GM12878 (cell line): ENCODE data around the gene CCNI. TPM values are rescaled to one million over a fixed set of nuclear protein-coding genes. Genes with fewer than 3 reads are reported as not detected.
A peak's percentile ranks its signal among the peaks of the same experiment; 100 is the strongest.

Experiments
- ATAC-seq: fragments of 200-7000 bp; cut with Tn5 transposase; 3 replicates; pipeline ENCODE4 v1.9.1; 2020; ENCODE audit warnings: mild to moderate bottlenecking, moderate library complexity
- BruUV-seq: library from RNA; stranded (reverse); fragments of 400-500 nt; replicated peaks from 2 replicates; lab custom pipeline; 2021; lab: Mats Ljungman, UMichigan
- CTCF ChIA-PET: fragments of 300-600 bp; sonication (Branson Sonifier 250); formaldehyde crosslinking; extraction: SDS; loops from one replicate; lab custom pipeline; 2021; ENCODE audit warnings: inconsistent platforms; lab: Yijun Ruan, JAX
- POLR2A ChIA-PET: fragments of 350-600 bp; formaldehyde crosslinking; extraction: SDS; loops from one replicate; lab custom pipeline; 2021; ENCODE audit warnings: inconsistent platforms; lab: Charles Lee
- RAD21 ChIA-PET: fragments of 300-600 bp; sonication (Branson Sonifier 250); formaldehyde crosslinking; loops from one replicate; lab custom pipeline; 2023; ENCODE audit warnings: antibody characterized with exemption; ENCODE audit not compliant: unreplicated experiment; lab: Charles Lee
- SMC1A ChIA-PET: fragments of 300-600 bp; sonication (Branson Sonifier 250); formaldehyde crosslinking; loops from one replicate; lab custom pipeline; 2023; ENCODE audit not compliant: unreplicated experiment, uncharacterized antibody; lab: Charles Lee
- DNase-seq: peaks from one replicate; pipeline ENCODE4 v3.0.0-alpha.2; 2011; ENCODE audit warnings: low read depth, low spot score
- FAIRE-seq: peaks from 3 replicates; lab custom pipeline; 2011; peaks lifted over from hg19 to GRCh38; lab: Jason Lieb, UNC
- H2AFZ ChIP-seq: 2 replicates; pipeline ENCODE4 v1.6.0; 2011; ENCODE audit warnings: low read depth, low read length, control low read depth; ENCODE audit not compliant: control insufficient read depth
- H3K27ac ChIP-seq: 2 replicates; pipeline ENCODE4 v1.5.1; 2011; ENCODE audit warnings: control low read depth; ENCODE audit not compliant: control insufficient read depth, insufficient read depth
- H3K27me3 ChIP-seq, 2 experiments: replicated peaks in 1 of 2; 2 replicates each; pipeline versions ENCODE4 v1.6.0 to v1.6.1; 2011; ENCODE audit warnings: low read length in 1 of 2; ENCODE audit not compliant: control insufficient read depth in 2 of 2, insufficient read depth in 2 of 2
- H3K36me3 ChIP-seq, 2 experiments: 2 replicates each; pipeline ENCODE4 v1.5.1; 2011; ENCODE audit warnings: low read length in 1 of 2; ENCODE audit not compliant: control insufficient read depth in 2 of 2, insufficient read depth in 2 of 2
- H3K4me1 ChIP-seq: 2 replicates; pipeline ENCODE4 v1.6.1; 2011; ENCODE audit warnings: mild to moderate bottlenecking, low read length, moderate library complexity, mixed read lengths; ENCODE audit not compliant: control insufficient read depth, insufficient read depth
- H3K4me2 ChIP-seq: 2 replicates; pipeline ENCODE4 v1.6.0; 2011; ENCODE audit warnings: control low read depth; ENCODE audit not compliant: control insufficient read depth, insufficient read depth
- H3K4me3 ChIP-seq: fragments of 200-600 bp; sonication (generic); 2 replicates; pipeline ENCODE4 v1.5.1; 2016
- H3K79me2 ChIP-seq: 2 replicates; pipeline ENCODE4 v1.6.0; 2011; ENCODE audit warnings: low read length; ENCODE audit not compliant: control insufficient read depth, insufficient read depth
- H3K9ac ChIP-seq: 2 replicates; pipeline ENCODE4 v1.8.0; 2011; ENCODE audit warnings: low read length, control low read depth, mixed read lengths; ENCODE audit not compliant: control insufficient read depth, insufficient read depth
- H3K9me3 ChIP-seq: replicated peaks from 3 replicates; pipeline ENCODE4 v1.5.1; 2011; ENCODE audit warnings: mild to moderate bottlenecking, low read length; ENCODE audit not compliant: control insufficient read depth, insufficient read depth
- H4K20me1 ChIP-seq: 2 replicates; pipeline ENCODE4 v1.6.0; 2011; ENCODE audit not compliant: control insufficient read depth, insufficient read depth
- BHLHE40 ChIP-seq, 2 experiments: fragments of 450-650 bp in 1 of 2; IDR thresholded peaks; 2 replicates each; pipeline ENCODE4 v1.6.1; 2011 to 2017; ENCODE audit warnings: low read depth in 2 of 2, borderline replicate concordance in 1 of 2, improper control_type of control experiment in 1 of 2, low read length in 1 of 2, mild to moderate bottlenecking in 1 of 2
- BMI1 ChIP-seq: fragments of 450-650 bp; IDR thresholded peaks from 2 replicates; pipeline ENCODE4 v1.6.1; 2016; ENCODE audit warnings: mild to moderate bottlenecking, moderate library complexity, borderline replicate concordance
- MTA3 ChIP-seq: IDR thresholded peaks from 2 replicates; pipeline ENCODE4 v1.6.1; 2012; ENCODE audit warnings: low read length, inconsistent platforms, borderline replicate concordance
- NFYA ChIP-seq: IDR thresholded peaks from 2 replicates; pipeline ENCODE4 v1.6.1; 2011; ENCODE audit warnings: low read depth, mild to moderate bottlenecking, low read length, improper control_type of control experiment, borderline replicate concordance
- PBX3 ChIP-seq: IDR thresholded peaks from 2 replicates; pipeline ENCODE4 v1.6.1; 2011; ENCODE audit warnings: mild to moderate bottlenecking, low read depth, low read length, moderate library complexity; ENCODE audit not compliant: insufficient replicate concordance
- PKNOX1 ChIP-seq: fragments of 450-650 bp; IDR thresholded peaks from 2 replicates; pipeline ENCODE4 v1.6.1; 2016; ENCODE audit warnings: mild to moderate bottlenecking
- SPI1 ChIP-seq: IDR thresholded peaks from 2 replicates; pipeline ENCODE4 v1.6.1; 2011; ENCODE audit warnings: low read depth, mild to moderate bottlenecking, low read length, moderate library complexity, borderline replicate concordance; ENCODE audit not compliant: insufficient read depth
- WGBS: methylation state at CpG from one replicate; pipeline ENCODE4 v1.1.6; 2016; ENCODE audit warnings: low lambda C conversion rate; ENCODE audit not compliant: insufficient replicate concordance, insufficient coverage; ENCODE audit errors: missing lambda C conversion rate; 5-methylcytosine and 5-hydroxymethylcytosine counted together
- in situ Hi-C: fragments of 300-500 bp; cut with MboI; formaldehyde crosslinking; loops from 9 replicates; pipeline ENCODE4 v1.14.3; 2018; ENCODE audit warnings: mixed read lengths
- intact Hi-C: fragments of 100-400 bp; cut with micrococcal nuclease; formaldehyde crosslinking; loops from one replicate; pipeline ENCODE4 v1.14.2; 2022; ENCODE audit not compliant: unreplicated experiment
- polyA plus RNA-seq, 11 experiments: library from polyadenylated mRNA; depleted of rRNA in 4 of 11; unstranded in 6 of 11; stranded (reverse) in 5 of 11; fragments of >200 nt; fragmentation: Nextera tagmentation in 4 of 11; fragmentation: Illumina TruSeq in 1 of 11; extraction: Ambion mirVana in 4 of 11; extraction: Trizol in 1 of 11; gene quantifications; 1 replicate in 1 of 11; 2 replicates in 10 of 11; pipeline versions ENCODE4 v1.2.1 to v1.2.3, GENCODE V29; 2011 to 2016; ENCODE audit warnings: inconsistent platforms in 2 of 11, missing spikeins in 2 of 11, low read depth in 1 of 11
- total RNA-seq, 4 experiments: library from RNA; depleted of rRNA in 3 of 4; stranded (reverse); fragments of >200 nt in 3 of 4; fragmentation: Illumina TruSeq in 1 of 4; extraction: Trizol in 1 of 4; gene quantifications; 2 replicates each; pipeline versions ENCODE4 v1.2.1 to v1.2.3, GENCODE V29; 2013 to 2021

The CCNI gene
- total and polyA plus RNA-seq, 10 of the 15 experiments (the other 5 are each of a cell fraction or from before 2014, with no cell fraction given) = 70.6 to 178 (median 105) TPM

GRCh38 chr4:77007358-77008230 lies 68.2 kb downstream of the CCNI start:
- Histone ChIP-seq H3K27me3 (no peaks in the 10 kb centered on the region), H3K4me3 (no peak overlapping the region), H3K9ac (no peak overlapping the region), H3K36me3 (peaks cover 4 to 27% of the 10 kb centered on the region in 2 experiments), H3K4me2 (no peak overlapping the region), H3K4me1 (peaks cover 13% of the 10 kb centered on the region), H2AFZ (no peak overlapping the region), H3K79me2 (no peaks in the 10 kb centered on the region), H3K27ac (peak overlapping the region; percentile 37; the same call in 1 of the 2 replicates), H4K20me1 (no peaks in the 10 kb centered on the region), H3K9me3 (no peaks in the 10 kb centered on the region)
- intact Hi-C loops = no loop called here
- ATAC-seq = peak; percentile 82
- no TSS peak for BruUV-seq
- TF ChIP-seq PBX3 (peak; percentile 69), BHLHE40 (IDR thresholded peaks at IDR 0.05; ENCODE audit: borderline replicate concordance in 1 of 2, low read depth in 2 of 2, low read length in 1 of 2) (no peak), SPI1 (peak; percentile 38; the same call in 1 of the 2 replicates), NFYA (no peak), MTA3 (no peak), BMI1 (no peak), PKNOX1 (peak; percentile 89)
- ChIA-PET CTCF (interaction anchor here (1.1 to 1.9 kb wide), 8 partner anchors 12 to 196 kb away, joined by 3 to 11 read pairs (median 4); no protein-coding TSS in a partner anchor), POLR2A (interaction anchor here (0.9 to 2.0 kb wide), 4 partner anchors 12 to 148 kb away, joined by 3 to 8 read pairs (median 4); no protein-coding TSS in a partner anchor), SMC1A (interaction anchor here (0.5 to 5.1 kb wide), 9 partner anchors 10 to 146 kb away, joined by 3 to 41 read pairs (median 4); no protein-coding TSS in a partner anchor), RAD21 (interaction anchor here (3.0 kb wide), 1 partner anchor 13 kb away, joined by 15 read pairs; no protein-coding TSS in a partner anchor)
- FAIRE-seq = no peak
- no peak for DNase-seq
- in situ Hi-C loops = no loop called here
- 6% methylated on average over 1 of the region's 1 CpG for WGBS
